SK-N-SH (cell line): Measurements from ENCODE around the gene GALNT11. TPM values are rescaled to one million over a fixed set of nuclear protein-coding genes. Genes with fewer than 3 reads are reported as not detected.

ENCODE experiments used
- CTCF ChIA-PET: fragments of 300-600, 350-600 bp; formaldehyde crosslinking; extraction: SDS; loops from one replicate; lab custom pipeline; 2021; lab: Yijun Ruan, JAX
- POLR2A ChIA-PET: fragments of 350-600 bp; sonication (Branson Sonifier 250); formaldehyde crosslinking; extraction: SDS; loops from one replicate; lab custom pipeline; 2020; ENCODE audit warnings: antibody characterized with exemption, inconsistent platforms; lab: Yijun Ruan, JAX
- DNase-seq: peaks from one replicate; pipeline ENCODE4 v3.0.0; 2012
- H2AFZ ChIP-seq: fragments of 200-600 bp; sonication (generic); 2 replicates; pipeline ENCODE4 v1.8.1; 2016; ENCODE audit warnings: antibody characterized with exemption, mild to moderate bottlenecking, low read depth
- H3F3A ChIP-seq: fragments of 200-600 bp; sonication (generic); replicated peaks from 2 replicates; pipeline ENCODE3; 2016; ENCODE audit warnings: antibody characterized with exemption, mild to moderate bottlenecking; ENCODE audit not compliant: insufficient read depth
- H3K27ac ChIP-seq, 2 experiments: fragments of 200-500 bp in 1 of 2; fragments of 200-600 bp in 1 of 2; sonication (Bioruptor generic) in 1 of 2; sonication (generic), shearing (Covaris generic) in 1 of 2; 2 replicates each; pipeline versions ENCODE4 v1.5.1 to v1.6.1; 2014 to 2016; ENCODE audit warnings: low read depth in 2 of 2, inconsistent platforms in 1 of 2, low read length in 1 of 2, mild to moderate bottlenecking in 1 of 2, mixed read lengths in 1 of 2
- H3K27me3 ChIP-seq: fragments of 200-600 bp; sonication (generic), shearing (Covaris generic); 2 replicates; pipeline ENCODE4 v1.6.1; 2016; ENCODE audit warnings: mixed run types; ENCODE audit not compliant: insufficient read depth
- H3K36me3 ChIP-seq, 2 experiments: fragments of 200-500 bp in 1 of 2; fragments of 200-600 bp in 1 of 2; sonication (Bioruptor generic) in 1 of 2; sonication (generic) in 1 of 2; replicated peaks in 1 of 2; 2 replicates each; pipeline versions ENCODE3 to v1.5.1; 2014 to 2016; ENCODE audit warnings: low read length in 1 of 2, mild to moderate bottlenecking in 1 of 2; ENCODE audit not compliant: insufficient read depth in 2 of 2, control insufficient read depth in 1 of 2
- H3K4me1 ChIP-seq, 2 experiments: fragments of 200-500 bp in 1 of 2; fragments of 200-600 bp in 1 of 2; sonication (Bioruptor generic) in 1 of 2; sonication (generic), shearing (Covaris generic) in 1 of 2; 2 replicates each; pipeline versions ENCODE4 v1.5.1 to v1.6.1; 2014 to 2016; ENCODE audit warnings: low read depth in 1 of 2, low read length in 1 of 2, mixed run types in 1 of 2; ENCODE audit not compliant: insufficient read depth in 2 of 2, control insufficient read depth in 1 of 2
- H3K4me2 ChIP-seq: fragments of 200-600 bp; sonication (generic), shearing (Covaris generic); 2 replicates; pipeline ENCODE4 v1.6.1; 2017; ENCODE audit warnings: mixed run types
- H3K4me3 ChIP-seq, 2 experiments: fragments of 200-500 bp in 1 of 2; fragments of 200-600 bp in 1 of 2; sonication (Bioruptor generic) in 1 of 2; sonication (generic), shearing (Covaris generic) in 1 of 2; 2 replicates each; pipeline versions ENCODE4 v1.5.1 to v1.8.1; 2014 to 2016; ENCODE audit warnings: low read depth in 2 of 2, inconsistent platforms in 1 of 2, low read length in 1 of 2, mild to moderate bottlenecking in 1 of 2, mixed read lengths in 1 of 2, moderate library complexity in 1 of 2
- H3K79me2 ChIP-seq: fragments of 200-600 bp; sonication (generic); 2 replicates; pipeline ENCODE4 v1.8.1; 2017; ENCODE audit warnings: mild to moderate bottlenecking; ENCODE audit not compliant: insufficient read depth
- H3K9ac ChIP-seq: fragments of 200-600 bp; sonication (generic); 2 replicates; pipeline ENCODE4 v1.6.1; 2017; ENCODE audit warnings: mixed run types
- H3K9me2 ChIP-seq: fragments of 200-600 bp; sonication (generic); 2 replicates; pipeline ENCODE4 v1.6.1; 2017; ENCODE audit warnings: mixed run types
- H3K9me3 ChIP-seq: fragments of 200-600 bp; sonication (generic); 2 replicates; pipeline ENCODE4 v1.6.1; 2017; ENCODE audit warnings: mixed run types, mild to moderate bottlenecking, moderate library complexity
- H4K20me1 ChIP-seq: fragments of 200-600 bp; sonication (generic); 2 replicates; pipeline ENCODE4 v1.6.1; 2017; ENCODE audit warnings: mild to moderate bottlenecking, mixed run types; ENCODE audit not compliant: insufficient read depth
- CTCF ChIP-seq: fragments of 200-600 bp; sonication (generic); IDR thresholded peaks from 2 replicates; pipeline ENCODE4 v1.6.1; 2017; ENCODE audit warnings: antibody characterized with exemption, mild to moderate bottlenecking, moderate library complexity
- ELF1 ChIP-seq: IDR thresholded peaks from 2 replicates; pipeline ENCODE4 v1.4.0; 2012
- EP300 ChIP-seq, 2 experiments: IDR thresholded peaks; 2 replicates each; pipeline versions ENCODE4 v1.4.0 to v1.6.1; 2012; ENCODE audit warnings: borderline replicate concordance in 1 of 2, low read depth in 1 of 2, low read length in 1 of 2
- EZH2phosphoT487 ChIP-seq: fragments of 200-600 bp; sonication (generic); IDR thresholded peaks from 2 replicates; pipeline ENCODE4 v1.6.1; 2017; ENCODE audit warnings: low read depth, mixed run types, mild to moderate bottlenecking, antibody characterized with exemption, moderate library complexity, borderline replicate concordance
- FOXM1 ChIP-seq: IDR thresholded peaks from 2 replicates; pipeline ENCODE4 v1.4.0; 2012; ENCODE audit warnings: low read depth, mild to moderate bottlenecking
- GATA2 ChIP-seq: sonication (generic); formaldehyde crosslinking; IDR thresholded peaks from 2 replicates; pipeline ENCODE4 v1.5.0; 2020; ENCODE audit warnings: mild to moderate bottlenecking, missing genetic modification reagents
- JUND ChIP-seq: IDR thresholded peaks from 2 replicates; pipeline ENCODE4 v1.4.0; 2012
- MAX ChIP-seq: IDR thresholded peaks from 2 replicates; pipeline ENCODE4 v1.4.0; 2012; ENCODE audit warnings: low read depth
- MEF2A ChIP-seq: IDR thresholded peaks from 2 replicates; pipeline ENCODE4 v1.4.0; 2012; ENCODE audit warnings: low read depth, borderline replicate concordance
- MXI1 ChIP-seq: IDR thresholded peaks from 2 replicates; pipeline ENCODE4 v1.6.1; 2012; ENCODE audit warnings: mild to moderate bottlenecking, low read depth, low read length, improper control_type of control experiment
- NFIC ChIP-seq: IDR thresholded peaks from 2 replicates; pipeline ENCODE4 v1.4.0; 2012; ENCODE audit warnings: borderline replicate concordance
- NRF1 ChIP-seq: IDR thresholded peaks from 2 replicates; pipeline ENCODE4 v1.6.1; 2012; ENCODE audit warnings: low read depth, mild to moderate bottlenecking, low read length
- POLR2AphosphoS5 ChIP-seq: IDR thresholded peaks from 2 replicates; pipeline ENCODE4 v1.6.1; 2012; ENCODE audit warnings: low read depth, low read length
- RAD21 ChIP-seq: IDR thresholded peaks from 2 replicates; pipeline ENCODE4 v1.6.1; 2012; ENCODE audit warnings: mild to moderate bottlenecking, low read length
- RCOR1 ChIP-seq: fragments of 150-350 bp; IDR thresholded peaks from 2 replicates; pipeline ENCODE4 v1.6.1; 2017; ENCODE audit warnings: antibody characterized with exemption, low read length
- RFX5 ChIP-seq: IDR thresholded peaks from 2 replicates; pipeline ENCODE4 v1.6.1; 2012; ENCODE audit warnings: mild to moderate bottlenecking, improper control_type of control experiment, low read length
- RXRA ChIP-seq: IDR thresholded peaks from 2 replicates; pipeline ENCODE4 v1.4.0; 2012; ENCODE audit warnings: low read depth, mild to moderate bottlenecking, borderline replicate concordance
- SIN3A ChIP-seq: IDR thresholded peaks from 2 replicates; pipeline ENCODE4 v1.6.1; 2012; ENCODE audit warnings: low read depth, mild to moderate bottlenecking, low read length, moderate library complexity, borderline replicate concordance
- SMC3 ChIP-seq: IDR thresholded peaks from 2 replicates; pipeline ENCODE4 v1.6.1; 2012; ENCODE audit warnings: low read depth, low read length, improper control_type of control experiment
- TCF12 ChIP-seq: IDR thresholded peaks from 2 replicates; pipeline ENCODE4 v1.4.0; 2012
- TEAD4 ChIP-seq: IDR thresholded peaks from 2 replicates; pipeline ENCODE4 v1.4.0; 2012; ENCODE audit warnings: mild to moderate bottlenecking, borderline replicate concordance; ENCODE audit not compliant: insufficient read depth
- USF1 ChIP-seq: IDR thresholded peaks from 2 replicates; pipeline ENCODE4 v1.4.0; 2012; ENCODE audit warnings: low read depth, borderline replicate concordance
- YY1 ChIP-seq: IDR thresholded peaks from 2 replicates; pipeline ENCODE4 v1.4.0; 2012; ENCODE audit warnings: low read depth, mild to moderate bottlenecking
- ZBTB33 ChIP-seq: IDR thresholded peaks from 2 replicates; pipeline ENCODE4 v1.4.0; 2012; ENCODE audit warnings: low read depth, borderline replicate concordance
- WGBS: methylation state at CpG from one replicate; pipeline ENCODE4 v1.1.6; 2017; ENCODE audit warnings: low lambda C conversion rate; 5-methylcytosine and 5-hydroxymethylcytosine counted together
- polyA plus RNA-seq, 3 experiments: library from polyadenylated mRNA; depleted of rRNA; stranded (reverse); fragments of >200 nt; gene quantifications; 2 replicates each; pipeline ENCODE4 v1.2.3, GENCODE V29; 2012

Gene GALNT11
- polyA plus RNA-seq, 1 of the 3 experiments (the other 2 are of a cell fraction), result 70.0 TPM

GRCh38 chr7:151987748-151988529, 37.5 kb upstream of the GALNT11 start (continued):
- TF ChIP-seq SIN3A (no peak), USF1 (no peak)

GRCh38 chr7:151992375-151992774, 33.1 kb upstream of the GALNT11 start:
- no peaks in the 10 kb centered on the region for H3K9me3 ChIP-seq
- DNase-seq, result peak; percentile 86
- H3K4me3 ChIP-seq, result no peak overlapping the region
- no peaks in the 10 kb centered on the region for H3K9me2 ChIP-seq
- CTCF ChIA-PET, result interaction anchor here (0.5 to 1.7 kb wide), 9 partner anchors 9 to 238 kb away, joined by 3 to 5 read pairs (median 3); no protein-coding TSS in a partner anchor
- TF ChIP-seq MXI1, result 0 out of 2 replicates have a peak, but pooled peaks have one; percentile 28
- TF ChIP-seq EZH2phosphoT487, result no peak
- no peak for TF ChIP-seq USF1
- TF ChIP-seq JUND, result no peak
- 0 out of 4 replicates have a peak, but pooled peaks of 1 of the 2 experiments have one; percentile 10 for TF ChIP-seq EP300 (IDR thresholded peaks at IDR 0.05; ENCODE audit: borderline replicate concordance in 1 of 2, low read depth in 1 of 2, low read length in 1 of 2)
- TF ChIP-seq POLR2AphosphoS5, result no peak
- no peak for TF ChIP-seq NFIC
- peak; percentile 50 for TF ChIP-seq SMC3
- TF ChIP-seq FOXM1, result no peak
- no peak for TF ChIP-seq MEF2A
- TF ChIP-seq ZBTB33, result no peak
- no peak for TF ChIP-seq RXRA
- TF ChIP-seq ELF1, result no peak
- peak; percentile 33; the same call in 1 of the 2 replicates for TF ChIP-seq RCOR1
- peak; percentile 75 for TF ChIP-seq RAD21
- no peak for TF ChIP-seq YY1
- no peak for TF ChIP-seq TEAD4
- TF ChIP-seq TCF12, result no peak
- TF ChIP-seq GATA2 (CRISPR knock-in tag), result no peak
- no peak for TF ChIP-seq RFX5
- TF ChIP-seq NRF1, result no peak
- no peak for TF ChIP-seq MAX
- no peak for TF ChIP-seq SIN3A
- peak; percentile 19 for TF ChIP-seq CTCF
- no peaks in the 10 kb centered on the region for H3K79me2 ChIP-seq
- H3K4me2 ChIP-seq, result 0 out of 2 replicates have a peak overlapping the region, but pooled peaks have one; percentile 22
- no peaks in the 10 kb centered on the region for H4K20me1 ChIP-seq
- H3F3A ChIP-seq, result no peaks in the 10 kb centered on the region
- H3K9ac ChIP-seq, result no peak overlapping the region
- H3K27ac ChIP-seq, result no peak overlapping the region
- peaks cover 0 to 3% of the 10 kb centered on the region in 2 experiments; a peak in 2 of 4 replicates for H3K4me1 ChIP-seq
- no peaks in the 10 kb centered on the region for H3K27me3 ChIP-seq
- no peaks in the 10 kb centered on the region for H3K36me3 ChIP-seq
- H2AFZ ChIP-seq, result no peak overlapping the region
- POLR2A ChIA-PET, result no interaction called here
- 23% methylated on average over 12 of the region's 12 CpGs for WGBS
